Measurements from ENCODE around the gene GRM3.

Gene GRM3

DNA sequence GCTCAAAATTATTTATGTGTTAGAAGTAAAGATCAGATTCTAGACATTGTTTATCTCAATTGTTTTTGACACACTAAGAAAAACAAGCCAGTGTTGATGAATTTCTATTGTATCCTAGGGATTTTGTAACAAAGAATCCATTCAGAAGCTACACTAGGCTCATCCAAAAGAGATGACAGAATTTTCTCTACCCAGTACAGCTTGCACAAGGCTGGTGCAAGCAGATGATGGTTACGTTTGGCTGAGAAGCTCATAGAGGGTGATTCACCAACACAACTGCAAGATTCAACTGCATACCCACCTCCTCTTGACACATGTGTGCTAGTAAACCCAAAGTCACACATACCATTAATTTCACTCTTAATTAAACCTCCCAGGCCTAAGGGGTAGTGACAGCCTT, 20.8 kb downstream of the GRM3 start:
- no peak for DNase-seq (ENCODE audit: low read depth in 1 of 2, low spot score in 1 of 2)
- H3K27me3 ChIP-seq (ENCODE audit: insufficient read depth, poor library complexity, severe bottlenecking) = no peaks in the 10 kb centered on the region
- no peak overlapping the region for H3K27ac ChIP-seq (replicated peaks)
- H3K4me3 ChIP-seq (replicated peaks; ENCODE audit: insufficient read depth, low read length) = no peak overlapping the region
- TF ChIP-seq POLR2AphosphoS5 (IDR thresholded peaks at IDR 0.05; ENCODE audit: low read depth) (no peak), SPI1 (IDR thresholded peaks at IDR 0.05; ENCODE audit: borderline replicate concordance, low read depth) (no peak), GABPA (IDR thresholded peaks at IDR 0.05; ENCODE audit: low read depth) (no peak)
- TF ChIP-seq, protein P1, sequence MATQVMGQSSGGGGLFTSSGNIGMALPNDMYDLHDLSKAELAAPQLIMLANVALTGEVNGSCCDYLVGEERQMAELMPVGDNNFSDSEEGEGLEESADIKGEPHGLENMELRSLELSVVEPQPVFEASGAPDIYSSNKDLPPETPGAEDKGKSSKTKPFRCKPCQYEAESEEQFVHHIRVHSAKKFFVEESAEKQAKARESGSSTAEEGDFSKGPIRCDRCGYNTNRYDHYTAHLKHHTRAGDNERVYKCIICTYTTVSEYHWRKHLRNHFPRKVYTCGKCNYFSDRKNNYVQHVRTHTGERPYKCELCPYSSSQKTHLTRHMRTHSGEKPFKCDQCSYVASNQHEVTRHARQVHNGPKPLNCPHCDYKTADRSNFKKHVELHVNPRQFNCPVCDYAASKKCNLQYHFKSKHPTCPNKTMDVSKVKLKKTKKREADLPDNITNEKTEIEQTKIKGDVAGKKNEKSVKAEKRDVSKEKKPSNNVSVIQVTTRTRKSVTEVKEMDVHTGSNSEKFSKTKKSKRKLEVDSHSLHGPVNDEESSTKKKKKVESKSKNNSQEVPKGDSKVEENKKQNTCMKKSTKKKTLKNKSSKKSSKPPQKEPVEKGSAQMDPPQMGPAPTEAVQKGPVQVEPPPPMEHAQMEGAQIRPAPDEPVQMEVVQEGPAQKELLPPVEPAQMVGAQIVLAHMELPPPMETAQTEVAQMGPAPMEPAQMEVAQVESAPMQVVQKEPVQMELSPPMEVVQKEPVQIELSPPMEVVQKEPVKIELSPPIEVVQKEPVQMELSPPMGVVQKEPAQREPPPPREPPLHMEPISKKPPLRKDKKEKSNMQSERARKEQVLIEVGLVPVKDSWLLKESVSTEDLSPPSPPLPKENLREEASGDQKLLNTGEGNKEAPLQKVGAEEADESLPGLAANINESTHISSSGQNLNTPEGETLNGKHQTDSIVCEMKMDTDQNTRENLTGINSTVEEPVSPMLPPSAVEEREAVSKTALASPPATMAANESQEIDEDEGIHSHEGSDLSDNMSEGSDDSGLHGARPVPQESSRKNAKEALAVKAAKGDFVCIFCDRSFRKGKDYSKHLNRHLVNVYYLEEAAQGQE (IDR thresholded peaks at IDR 0.05; ENCODE audit: insufficient replicate concordance, low read depth) = no peak
- TF ChIP-seq, protein P2, sequence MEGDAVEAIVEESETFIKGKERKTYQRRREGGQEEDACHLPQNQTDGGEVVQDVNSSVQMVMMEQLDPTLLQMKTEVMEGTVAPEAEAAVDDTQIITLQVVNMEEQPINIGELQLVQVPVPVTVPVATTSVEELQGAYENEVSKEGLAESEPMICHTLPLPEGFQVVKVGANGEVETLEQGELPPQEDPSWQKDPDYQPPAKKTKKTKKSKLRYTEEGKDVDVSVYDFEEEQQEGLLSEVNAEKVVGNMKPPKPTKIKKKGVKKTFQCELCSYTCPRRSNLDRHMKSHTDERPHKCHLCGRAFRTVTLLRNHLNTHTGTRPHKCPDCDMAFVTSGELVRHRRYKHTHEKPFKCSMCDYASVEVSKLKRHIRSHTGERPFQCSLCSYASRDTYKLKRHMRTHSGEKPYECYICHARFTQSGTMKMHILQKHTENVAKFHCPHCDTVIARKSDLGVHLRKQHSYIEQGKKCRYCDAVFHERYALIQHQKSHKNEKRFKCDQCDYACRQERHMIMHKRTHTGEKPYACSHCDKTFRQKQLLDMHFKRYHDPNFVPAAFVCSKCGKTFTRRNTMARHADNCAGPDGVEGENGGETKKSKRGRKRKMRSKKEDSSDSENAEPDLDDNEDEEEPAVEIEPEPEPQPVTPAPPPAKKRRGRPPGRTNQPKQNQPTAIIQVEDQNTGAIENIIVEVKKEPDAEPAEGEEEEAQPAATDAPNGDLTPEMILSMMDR (IDR thresholded peaks at IDR 0.05; ENCODE audit: insufficient read depth, low read length) = no peak

DNA sequence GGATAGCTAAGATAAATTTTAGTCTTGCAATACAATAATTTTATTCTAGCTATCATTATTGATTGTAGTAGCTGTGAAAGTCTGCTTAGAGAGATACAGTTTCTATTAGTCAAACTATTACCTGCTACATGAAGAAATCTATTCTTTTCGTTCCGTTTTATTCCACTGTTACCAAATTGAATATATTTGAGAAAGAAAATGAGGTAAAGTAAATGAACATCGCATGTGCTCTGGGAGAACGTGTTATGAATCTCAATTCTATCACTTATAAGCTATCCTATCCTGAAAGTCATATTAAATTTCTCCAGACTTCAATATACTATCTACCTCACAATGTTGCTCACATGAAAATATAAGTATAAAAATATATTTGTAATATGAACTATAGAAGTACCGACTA, 21.3 kb downstream of the GRM3 start:
- Histone ChIP-seq H3K27ac (replicated peaks) (no peak overlapping the region), H3K27me3 (ENCODE audit: insufficient read depth, poor library complexity, severe bottlenecking) (no peaks in the 10 kb centered on the region), H3K4me3 (replicated peaks; ENCODE audit: insufficient read depth, low read length) (no peak overlapping the region)
- no peak for DNase-seq (ENCODE audit: low read depth in 1 of 2, low spot score in 1 of 2)
- no peak for TF ChIP-seq SPI1 (IDR thresholded peaks at IDR 0.05; ENCODE audit: borderline replicate concordance, low read depth)
- TF ChIP-seq GABPA (IDR thresholded peaks at IDR 0.05; ENCODE audit: low read depth) = no peak
- TF ChIP-seq, protein P1 (IDR thresholded peaks at IDR 0.05; ENCODE audit: insufficient replicate concordance, low read depth) = no peak
- TF ChIP-seq, protein P2 (IDR thresholded peaks at IDR 0.05; ENCODE audit: insufficient read depth, low read length) = no peak
- TF ChIP-seq POLR2AphosphoS5 (IDR thresholded peaks at IDR 0.05; ENCODE audit: low read depth) = no peak

DNA sequence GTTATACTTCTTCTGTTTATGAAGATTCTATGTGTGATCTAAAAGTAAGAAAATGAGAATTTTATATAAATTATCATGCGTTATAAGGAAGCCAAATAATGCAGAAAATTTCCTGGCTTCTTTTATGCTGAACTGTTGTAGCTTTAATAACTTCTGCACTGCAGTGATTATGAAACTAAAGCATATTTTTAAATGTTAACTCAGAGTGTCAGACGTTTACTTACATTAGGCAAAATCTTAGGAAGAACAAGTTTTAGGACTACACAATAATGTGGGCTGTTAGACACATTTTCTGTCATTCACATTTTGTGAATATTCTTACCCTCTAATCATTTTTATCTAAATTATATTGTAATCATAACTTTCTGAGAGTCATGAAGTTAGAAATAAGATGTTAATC, 22.0 kb downstream of the GRM3 start:
- DNase-seq (ENCODE audit: low read depth in 1 of 2, low spot score in 1 of 2) = no peak
- H3K27me3 ChIP-seq (ENCODE audit: insufficient read depth, poor library complexity, severe bottlenecking) = no peaks in the 10 kb centered on the region
- no peak overlapping the region for H3K4me3 ChIP-seq (replicated peaks; ENCODE audit: insufficient read depth, low read length)
- H3K27ac ChIP-seq (replicated peaks) = no peak overlapping the region
- TF ChIP-seq, protein P2 (IDR thresholded peaks at IDR 0.05; ENCODE audit: insufficient read depth, low read length) = no peak
- TF ChIP-seq POLR2AphosphoS5 (IDR thresholded peaks at IDR 0.05; ENCODE audit: low read depth) = no peak
- no peak for TF ChIP-seq SPI1 (IDR thresholded peaks at IDR 0.05; ENCODE audit: borderline replicate concordance, low read depth)

DNA sequence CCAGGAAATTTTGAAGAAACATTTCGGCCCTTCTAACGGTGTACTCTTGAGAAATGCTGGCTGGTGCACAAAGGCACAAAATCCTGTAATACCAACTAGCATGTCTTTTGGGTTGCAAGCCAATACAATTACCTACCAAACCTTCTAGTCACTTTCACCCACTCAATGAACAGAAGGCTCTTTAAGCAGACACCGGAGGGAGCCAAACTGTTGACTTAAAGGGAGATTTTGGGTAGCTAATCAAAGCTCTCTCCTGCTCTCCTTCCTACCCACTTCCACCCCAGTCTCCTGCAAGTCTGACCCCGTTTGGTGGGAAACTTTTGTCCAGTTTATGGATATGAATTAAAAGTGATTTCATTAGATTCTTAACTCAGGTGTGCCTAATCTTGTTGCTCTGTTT, 24.0 kb downstream of the GRM3 start:
- no peak overlapping the region for H3K27ac ChIP-seq (replicated peaks)
- no peak overlapping the region for H3K4me3 ChIP-seq (replicated peaks; ENCODE audit: insufficient read depth, low read length)
- DNase-seq (ENCODE audit: low read depth in 1 of 2, low spot score in 1 of 2) = no peak
- no peaks in the 10 kb centered on the region for H3K27me3 ChIP-seq (ENCODE audit: insufficient read depth, poor library complexity, severe bottlenecking)
- TF ChIP-seq, protein P2 (IDR thresholded peaks at IDR 0.05; ENCODE audit: insufficient read depth, low read length) = no peak
- TF ChIP-seq SPI1 (IDR thresholded peaks at IDR 0.05; ENCODE audit: borderline replicate concordance, low read depth) (no peak), POLR2AphosphoS5 (IDR thresholded peaks at IDR 0.05; ENCODE audit: low read depth) (no peak), GABPA (IDR thresholded peaks at IDR 0.05; ENCODE audit: low read depth) (no peak)
- TF ChIP-seq, protein P1 (IDR thresholded peaks at IDR 0.05; ENCODE audit: insufficient replicate concordance, low read depth) = no peak
